HG03045 (cell line): ENCODE measurements around the gene RBM38.

Source experiments
- ATAC-seq: cut with Tn5 transposase; IDR thresholded peaks from one replicate; pipeline ENCODE4 v1.9.1; 2021; ENCODE audit warnings: mild to moderate bottlenecking, moderate library complexity; ENCODE audit not compliant: unreplicated experiment

RBM38 gene

DNA sequence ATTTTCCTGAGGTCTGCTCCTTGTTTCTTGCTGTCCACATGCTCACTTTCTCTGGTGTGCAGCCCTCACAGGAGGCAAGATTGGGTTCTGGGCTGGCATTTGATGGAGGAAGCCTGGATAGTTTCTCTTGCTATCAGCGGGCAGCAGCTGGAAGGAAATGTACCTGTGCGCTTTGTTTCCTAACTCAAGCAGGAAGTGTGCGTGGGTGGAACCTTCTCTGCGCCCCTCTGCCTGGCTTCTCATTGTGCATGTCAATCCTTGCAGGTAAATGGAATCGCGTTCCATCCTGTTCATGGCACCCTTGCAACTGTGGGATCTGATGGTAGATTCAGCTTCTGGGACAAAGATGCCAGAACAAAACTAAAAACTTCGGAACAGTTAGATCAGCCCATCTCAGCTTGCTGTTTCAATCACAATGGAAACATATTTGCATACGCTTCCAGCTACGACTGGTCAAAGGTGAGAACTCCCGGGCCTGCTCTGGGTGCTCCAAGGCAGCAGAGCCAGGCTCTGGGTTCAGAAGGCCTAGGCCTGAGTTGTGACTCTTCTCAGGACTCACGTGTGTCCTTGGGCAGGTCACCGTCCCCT is 16.8 kb upstream of the RBM38 start:
- ATAC-seq: no peak

GRCh38 chr20:57374931-57375651 is 16.1 kb upstream of the RBM38 start:
- ATAC-seq: no peak

DNA sequence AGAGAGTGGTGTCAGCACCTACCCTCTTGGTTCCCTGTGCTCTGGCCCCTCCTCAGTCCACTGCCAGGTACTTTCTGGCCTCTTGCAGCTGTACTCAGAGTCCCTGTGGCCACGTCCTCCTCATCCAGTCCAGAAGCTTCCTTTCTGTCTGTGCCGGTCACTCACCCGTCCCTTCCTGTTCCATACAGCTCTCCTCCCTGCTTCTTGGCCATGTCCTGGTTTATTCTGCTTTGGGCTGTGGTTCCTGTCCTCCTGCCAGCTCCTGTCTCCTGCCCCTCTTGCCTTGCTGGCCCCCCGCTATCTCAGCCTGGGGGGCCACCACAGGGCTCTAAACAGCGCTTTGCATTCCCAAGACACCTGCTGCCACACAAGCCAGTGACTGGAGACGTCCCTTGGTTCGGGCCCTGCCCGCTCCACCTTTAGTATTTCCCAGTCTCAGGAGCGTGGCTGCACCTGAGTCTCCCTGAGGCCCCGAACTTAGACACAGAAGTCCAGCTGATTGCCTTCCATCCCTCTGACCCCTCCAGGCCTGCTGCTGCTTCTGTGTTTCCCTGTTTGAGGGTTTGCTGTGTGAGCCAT is 15.5 kb upstream of the RBM38 start:
- ATAC-seq: no peak

DNA sequence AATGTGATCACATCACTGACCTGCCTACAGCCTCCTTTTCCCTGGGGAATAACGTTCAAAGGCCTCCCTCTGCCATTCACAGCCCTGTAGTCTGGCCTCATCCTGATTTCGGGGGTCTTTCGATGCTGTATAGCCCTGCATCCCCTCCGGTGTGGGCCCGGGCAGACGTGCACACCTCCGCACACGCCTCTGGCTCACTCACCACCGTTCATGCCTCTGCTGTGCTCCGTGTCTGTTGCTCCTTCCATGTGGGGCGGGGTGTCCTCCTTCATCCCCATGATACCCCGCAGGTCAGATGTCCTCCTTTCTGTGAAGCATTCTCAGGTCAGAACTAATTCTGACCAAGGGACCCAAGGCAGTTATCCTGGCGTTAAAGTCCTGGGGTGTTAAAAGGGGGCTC is 13.8 kb upstream of the RBM38 start:
- ATAC-seq: no peak

DNA sequence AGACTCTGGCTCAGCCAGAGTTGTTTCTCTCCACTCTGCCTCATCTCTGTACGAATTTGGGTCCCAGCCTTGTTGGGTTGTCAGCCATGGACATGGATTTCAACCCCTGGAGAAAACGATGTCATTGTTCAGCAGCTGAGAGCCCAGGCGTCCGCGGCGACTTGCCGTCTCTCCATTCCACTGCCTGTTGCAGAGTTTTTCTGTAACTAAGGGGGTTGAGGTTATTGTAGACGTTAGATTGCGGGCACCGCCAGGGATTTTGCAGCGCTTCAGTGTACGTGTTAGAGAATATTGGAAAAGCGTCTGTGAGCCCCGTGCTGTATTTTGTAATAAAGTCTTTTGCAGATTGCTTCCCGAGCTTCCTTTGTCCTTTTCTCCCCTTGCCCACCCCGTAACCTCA is 13.1 kb upstream of the RBM38 start:
- ATAC-seq: no peak

GRCh38 chr20:57378646-57379262 is 12.4 kb upstream of the RBM38 start:
- no peak for ATAC-seq

- ATAC-seq: no peak
Measured at GRCh38 chr20:57379263-57379647, 11.9 kb upstream of the RBM38 start.

- no peak for ATAC-seq
Measured at GRCh38 chr20:57380081-57380750, 11.0 kb upstream of the RBM38 start.

DNA sequence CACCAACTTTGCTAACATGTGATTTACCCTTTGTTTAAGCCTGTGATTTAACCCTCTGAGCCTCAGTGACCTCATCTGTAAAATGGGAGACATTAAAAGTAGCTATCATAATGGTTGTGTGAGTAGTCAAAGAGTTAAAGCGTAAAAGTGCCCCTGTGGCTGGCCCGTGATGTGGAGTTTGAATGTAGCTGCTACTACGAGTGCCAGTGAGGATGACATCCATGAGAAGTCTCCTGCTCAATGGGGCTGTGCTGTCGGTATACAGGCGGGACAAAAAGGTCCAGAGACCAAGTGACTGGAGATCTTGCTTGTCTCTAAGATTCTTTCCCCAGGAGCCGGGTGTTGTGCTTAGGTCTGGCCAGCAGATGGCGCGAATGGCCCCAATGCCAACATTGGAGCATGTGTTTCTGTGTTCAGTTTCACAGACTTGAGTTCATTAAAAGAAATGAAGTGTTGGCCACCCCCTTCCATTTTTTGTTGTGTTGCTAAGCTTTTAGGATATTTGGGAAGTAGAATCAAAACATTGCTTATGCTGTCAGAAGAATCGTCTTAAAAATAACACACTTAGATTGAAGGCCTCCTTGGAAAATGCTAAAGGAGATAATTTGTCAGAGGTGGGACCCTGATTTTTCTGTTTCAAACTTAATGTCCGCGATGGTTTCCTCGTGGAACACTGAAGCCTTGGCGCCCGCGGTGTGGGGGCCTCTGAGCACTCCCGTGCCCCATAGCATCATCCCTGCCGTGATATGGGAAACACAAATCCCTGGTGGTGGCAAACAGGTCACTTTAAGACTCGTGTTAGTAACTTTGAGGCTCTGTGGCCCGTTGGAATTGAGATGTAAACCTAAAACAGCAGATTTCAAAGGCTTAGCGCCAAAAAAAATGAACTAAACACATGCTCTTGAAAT is 9.3 kb upstream of the RBM38 start:
- no peak for ATAC-seq

- ATAC-seq: no peak
Measured at GRCh38 chr20:57382516-57382915, 8.7 kb upstream of the RBM38 start.

DNA sequence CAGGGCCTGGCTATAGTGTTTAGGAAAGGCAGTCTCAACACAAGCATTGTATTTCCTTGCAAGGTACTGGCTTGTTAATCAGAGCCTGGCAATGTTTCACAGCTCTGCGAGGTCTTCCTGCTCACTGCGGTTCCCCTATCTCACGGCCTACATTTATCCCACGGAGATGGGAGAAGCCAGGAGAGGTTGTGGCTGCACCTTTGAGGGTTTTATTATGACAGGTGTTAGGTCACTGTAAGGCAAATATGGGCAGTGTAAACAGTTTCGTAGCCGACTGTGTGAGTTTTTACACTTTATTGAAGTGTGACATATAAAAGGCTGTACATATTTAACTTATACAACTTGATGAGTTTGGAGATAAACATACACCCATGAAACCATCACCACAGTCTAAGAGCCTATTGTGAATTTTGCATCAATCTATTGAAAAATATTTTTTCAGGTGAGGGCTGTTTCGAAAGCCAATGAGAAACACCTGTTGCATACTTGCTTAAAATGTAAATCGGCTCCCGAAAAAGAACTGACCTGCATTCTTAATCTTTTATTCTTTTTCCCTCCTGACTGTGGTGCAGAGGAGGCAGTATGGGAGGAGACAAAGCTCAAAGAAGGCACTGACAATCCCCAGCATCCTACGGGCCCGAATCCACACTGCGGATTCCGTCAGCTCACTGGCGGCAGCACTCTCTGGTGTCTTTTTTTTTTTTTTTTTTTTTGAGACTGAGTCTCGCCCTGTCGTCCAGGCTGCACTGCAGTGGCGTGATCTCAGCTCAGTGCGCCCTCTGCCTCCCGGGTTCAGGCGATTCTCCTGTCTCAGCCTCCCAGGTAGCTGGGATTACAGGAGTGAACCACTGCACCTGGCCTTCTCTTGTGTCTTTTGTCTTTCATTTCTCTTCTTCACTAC is 7.5 kb upstream of the RBM38 start:
- no peak for ATAC-seq

DNA sequence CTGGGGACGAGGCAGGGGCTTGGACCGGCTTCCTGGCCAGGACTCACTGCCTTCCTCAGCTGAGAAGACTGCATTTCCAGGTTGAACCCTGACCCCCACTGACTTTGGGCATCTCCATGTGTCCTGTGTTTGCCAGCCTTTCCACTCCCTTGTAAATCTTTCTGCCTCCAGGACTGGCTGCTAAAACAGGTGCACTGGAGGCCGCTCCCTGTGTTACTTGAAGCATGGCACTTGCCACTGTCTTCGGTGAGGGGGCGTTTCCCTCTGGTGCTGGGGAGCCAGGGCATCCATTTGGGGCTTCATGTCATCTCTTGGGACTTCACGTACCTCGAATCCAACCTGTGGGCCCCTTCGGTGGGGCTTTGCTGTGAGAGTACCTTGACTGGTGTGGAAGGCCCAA is 6.7 kb upstream of the RBM38 start:
- ATAC-seq: no peak

- ATAC-seq: no peak
Measured at GRCh38 chr20:57384953-57385761, 6.0 kb upstream of the RBM38 start.

DNA sequence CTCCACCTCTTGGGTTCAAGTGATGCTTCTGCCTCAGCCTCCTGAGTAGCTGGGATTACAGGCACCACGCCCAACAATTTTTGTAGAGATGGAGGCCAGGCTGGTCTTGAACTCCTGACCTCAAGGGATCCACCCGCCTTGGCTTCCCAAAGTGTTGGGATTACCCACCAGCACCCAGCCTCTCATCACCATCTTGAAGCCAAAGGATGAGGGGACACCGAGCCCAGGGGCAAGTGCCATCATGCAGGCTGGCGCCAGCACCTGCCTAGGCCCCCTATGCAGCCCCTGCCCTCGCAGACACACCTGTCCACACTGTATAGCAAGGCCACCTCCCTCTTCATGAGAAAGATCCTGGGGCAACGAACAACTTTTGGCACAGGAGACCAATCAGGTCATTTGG is 5.3 kb upstream of the RBM38 start:
- no peak for ATAC-seq

DNA sequence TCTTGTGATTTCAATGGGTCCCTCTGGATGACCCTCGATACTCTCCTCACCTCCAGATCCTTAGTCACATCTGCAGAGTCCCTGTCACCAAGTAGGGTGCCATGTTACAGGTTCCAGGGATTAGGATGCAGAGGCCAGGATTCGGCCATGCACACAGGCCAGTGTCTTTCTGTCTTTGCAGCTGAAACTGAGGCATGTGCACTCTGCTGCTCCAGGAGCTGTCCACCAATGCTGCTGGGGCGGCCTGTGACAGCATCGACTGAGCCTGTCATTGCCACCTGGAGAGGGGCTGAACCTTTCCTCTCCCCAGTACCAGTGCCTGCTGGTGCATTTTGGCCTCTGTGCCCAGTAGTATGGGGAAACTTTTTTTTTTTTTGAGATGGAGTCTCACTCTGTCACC is 4.4 kb upstream of the RBM38 start:
- no peak for ATAC-seq

DNA sequence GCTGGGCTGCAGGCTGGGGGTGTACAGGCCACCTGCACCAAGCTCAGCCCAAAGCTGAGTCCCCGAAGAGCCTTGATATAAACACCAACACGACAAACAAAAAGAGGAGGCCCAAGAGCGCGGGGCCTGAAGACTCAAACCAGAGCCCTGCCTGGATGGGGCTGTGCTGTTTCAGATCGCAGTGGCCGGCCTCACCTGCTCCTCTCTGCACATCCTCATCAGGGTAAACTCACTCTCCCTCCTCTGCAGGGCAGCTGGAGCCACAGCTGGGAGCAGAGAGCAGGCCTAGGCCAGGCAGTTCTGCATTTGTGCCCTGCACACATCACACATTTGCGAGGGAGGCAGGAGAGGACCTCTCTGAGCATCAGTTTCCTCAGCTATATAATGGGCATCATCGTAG is 3.7 kb upstream of the RBM38 start:
- no peak for ATAC-seq

DNA sequence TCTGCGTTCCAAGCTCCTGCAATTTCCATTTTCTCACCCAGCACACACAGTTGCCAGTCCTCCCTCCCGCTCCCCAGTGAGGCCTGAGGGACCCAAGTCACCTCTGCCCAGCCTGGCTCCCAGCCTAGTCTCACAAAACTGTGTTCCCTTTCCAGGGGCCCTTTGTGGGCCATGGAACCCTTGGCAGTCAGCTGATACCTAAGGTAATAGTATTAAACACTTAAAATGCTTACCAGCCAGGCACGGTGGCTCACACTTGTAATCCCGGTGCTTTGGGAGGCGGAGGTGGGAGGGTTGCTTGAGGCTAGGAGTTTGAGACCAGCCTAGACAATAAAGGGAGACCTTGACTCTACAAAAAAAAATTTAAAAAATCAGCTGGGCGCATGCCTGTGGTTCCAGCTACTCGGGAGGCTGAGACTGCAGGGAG is 3.2 kb upstream of the RBM38 start:
- no peak for ATAC-seq

DNA sequence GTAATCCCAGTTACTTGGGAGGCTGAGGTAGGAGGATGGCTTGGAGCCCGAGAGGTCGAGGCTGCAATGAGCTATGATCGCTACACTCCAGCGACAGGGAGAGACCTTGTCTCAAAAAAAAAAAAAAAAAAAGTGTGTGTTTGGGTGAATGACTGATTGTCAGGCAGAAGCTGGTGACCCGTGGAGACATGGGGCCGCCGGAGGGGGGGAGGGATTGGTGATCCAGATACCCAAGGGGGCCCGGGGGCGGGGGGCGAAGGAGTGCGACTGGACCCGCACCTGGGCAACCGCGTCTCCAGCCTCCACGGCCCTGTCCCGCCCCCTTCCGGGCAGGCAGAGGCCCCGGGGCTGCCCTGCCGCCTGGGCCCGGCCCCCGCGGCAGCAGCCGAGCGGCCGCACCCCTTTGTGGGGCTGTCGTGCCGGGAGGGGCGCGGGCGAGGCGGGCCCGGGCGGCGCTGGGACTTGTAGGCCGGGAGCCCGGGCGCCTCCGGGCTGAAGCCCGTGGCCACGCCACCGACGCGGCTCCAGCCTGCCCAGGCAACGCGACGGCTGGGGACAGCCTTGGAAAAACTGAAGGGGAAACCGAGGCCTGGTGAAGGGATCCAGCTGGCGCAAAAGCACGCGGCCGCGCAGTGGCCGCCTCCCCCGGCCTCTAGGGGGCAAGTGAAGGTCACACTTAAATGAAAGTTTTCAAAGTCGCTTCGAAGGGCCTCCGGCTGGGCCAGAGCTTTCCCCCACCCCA is 2.1 kb upstream of the RBM38 start:
- no peak for ATAC-seq
